Adipocyte (in vitro differentiated cells): ENCODE measurements around the gene ANKFN1.

Source experiments
- DNase-seq: peaks from one replicate; pipeline ENCODE4 v3.0.0-alpha.2; 2015; ENCODE audit warnings: low read depth
- H3K27me3 ChIP-seq: replicated peaks from 2 replicates; pipeline ENCODE4 v1.7.0; 2013; ENCODE audit warnings: mild to moderate bottlenecking, low read length, moderate library complexity; ENCODE audit not compliant: control insufficient read depth, insufficient read depth
- H3K36me3 ChIP-seq: 2 replicates; pipeline ENCODE4 v1.7.0; 2013; ENCODE audit warnings: low read length, mild to moderate bottlenecking, moderate library complexity; ENCODE audit not compliant: control insufficient read depth, insufficient read depth, severe bottlenecking
- H3K4me1 ChIP-seq: 2 replicates; pipeline ENCODE4 v1.7.0; 2013; ENCODE audit warnings: mild to moderate bottlenecking, low read length, moderate library complexity; ENCODE audit not compliant: control insufficient read depth, insufficient read depth
- H3K4me3 ChIP-seq: 2 replicates; pipeline ENCODE4 v1.7.0; 2013; ENCODE audit warnings: mild to moderate bottlenecking, low read length, moderate library complexity
- H3K9ac ChIP-seq: 2 replicates; pipeline ENCODE4 v1.7.0; 2013; ENCODE audit warnings: mild to moderate bottlenecking, low read length, moderate library complexity
- H3K9me3 ChIP-seq: 2 replicates; pipeline ENCODE4 v1.7.0; 2013; ENCODE audit warnings: mild to moderate bottlenecking, low read length, moderate library complexity; ENCODE audit not compliant: control insufficient read depth

ANKFN1 gene

GRCh38 chr17:56152874-56153602, at the start of gene ANKFN1:
ANKFN1 (plus strand) TSS chr17:56153475; CDS start chr17:56212668, 59,193 bp downstream.
- Histone ChIP-seq H3K4me3 (no peak within 1 kb of the TSS), H3K27me3 (no peaks in the 10 kb centered on the region), H3K9me3 (no peaks in the 10 kb centered on the region), H3K36me3 (no peaks in the 10 kb centered on the region), H3K9ac (no peak within 1 kb of the TSS), H3K4me1 (no peaks in the 10 kb centered on the region)
- DNase-seq: no peak

GRCh38 chr17:56108811-56109284, 44.4 kb upstream of the ANKFN1 start:
- peaks cover 71% of the 10 kb centered on the region for H3K27me3 ChIP-seq
- no peak overlapping the region for H3K9ac ChIP-seq
- peaks cover 8% of the 10 kb centered on the region for H3K4me1 ChIP-seq
- H3K36me3 ChIP-seq: no peaks in the 10 kb centered on the region
- no peak for DNase-seq
- no peak overlapping the region for H3K4me3 ChIP-seq
- H3K9me3 ChIP-seq: no peaks in the 10 kb centered on the region

- peaks cover 66% of the 10 kb centered on the region for H3K27me3 ChIP-seq
- no peaks in the 10 kb centered on the region for H3K9me3 ChIP-seq
- no peak overlapping the region for H3K4me3 ChIP-seq
- H3K4me1 ChIP-seq: peaks cover 8% of the 10 kb centered on the region
- DNase-seq: no peak
- no peaks in the 10 kb centered on the region for H3K36me3 ChIP-seq
- H3K9ac ChIP-seq: no peak overlapping the region
Measured at GRCh38 chr17:56109836-56110235, 43.4 kb upstream of the ANKFN1 start.

GRCh38 chr17:56110463-56111135, 42.7 kb upstream of the ANKFN1 start:
- Histone ChIP-seq H3K9me3 (no peaks in the 10 kb centered on the region), H3K36me3 (no peaks in the 10 kb centered on the region), H3K27me3 (peaks cover 67% of the 10 kb centered on the region), H3K4me1 (peaks cover 8% of the 10 kb centered on the region), H3K9ac (no peak overlapping the region), H3K4me3 (no peak overlapping the region)
- DNase-seq: no peak

GRCh38 chr17:56111706-56112485, 41.4 kb upstream of the ANKFN1 start:
- no peaks in the 10 kb centered on the region for H3K9me3 ChIP-seq
- no peak overlapping the region for H3K4me3 ChIP-seq

GRCh38 chr17:56113486-56113885, 39.8 kb upstream of the ANKFN1 start:
- Histone ChIP-seq H3K9ac (no peak overlapping the region), H3K27me3 (peaks cover 64% of the 10 kb centered on the region), H3K9me3 (no peaks in the 10 kb centered on the region), H3K36me3 (no peaks in the 10 kb centered on the region), H3K4me3 (no peak overlapping the region), H3K4me1 (peaks cover 8% of the 10 kb centered on the region)
- DNase-seq: no peak

More at GRCh38 chr17:56111706-56112485, 41.4 kb upstream of the ANKFN1 start:
- Histone ChIP-seq H3K9ac (no peak overlapping the region), H3K36me3 (no peaks in the 10 kb centered on the region), H3K4me1 (peaks cover 8% of the 10 kb centered on the region), H3K27me3 (peaks cover 70% of the 10 kb centered on the region)
- DNase-seq: peak; percentile 73

- Histone ChIP-seq H3K27me3 (peaks cover 62% of the 10 kb centered on the region), H3K4me3 (no peak overlapping the region), H3K9me3 (no peaks in the 10 kb centered on the region), H3K9ac (no peak overlapping the region), H3K4me1 (peaks cover 8% of the 10 kb centered on the region), H3K36me3 (no peaks in the 10 kb centered on the region)
- DNase-seq: no peak
Measured at GRCh38 chr17:56114469-56114868, 38.8 kb upstream of the ANKFN1 start.

- no peaks in the 10 kb centered on the region for H3K36me3 ChIP-seq
- no peak for DNase-seq
Measured at GRCh38 chr17:56119191-56119590, 34.1 kb upstream of the ANKFN1 start.

GRCh38 chr17:56119936-56120335, 33.3 kb upstream of the ANKFN1 start:
- no peak for DNase-seq
- Histone ChIP-seq H3K4me1 (no peaks in the 10 kb centered on the region), H3K9me3 (no peaks in the 10 kb centered on the region), H3K27me3 (peaks cover 30% of the 10 kb centered on the region), H3K4me3 (no peak overlapping the region), H3K9ac (no peak overlapping the region), H3K36me3 (no peaks in the 10 kb centered on the region)

More at GRCh38 chr17:56119191-56119590, 34.1 kb upstream of the ANKFN1 start:
- Histone ChIP-seq H3K9ac (no peak overlapping the region), H3K9me3 (no peaks in the 10 kb centered on the region), H3K27me3 (peaks cover 36% of the 10 kb centered on the region), H3K4me3 (no peak overlapping the region), H3K4me1 (no peaks in the 10 kb centered on the region)

- peaks cover 18% of the 10 kb centered on the region for H3K27me3 ChIP-seq
- no peaks in the 10 kb centered on the region for H3K9me3 ChIP-seq
- DNase-seq: no peak
- H3K4me3 ChIP-seq: no peak overlapping the region
- peaks cover 8% of the 10 kb centered on the region for H3K4me1 ChIP-seq
- H3K36me3 ChIP-seq: no peaks in the 10 kb centered on the region
- no peak overlapping the region for H3K9ac ChIP-seq
Measured at GRCh38 chr17:56121191-56122051, 31.9 kb upstream of the ANKFN1 start.
